ENCODE results near the gene ELP4.

ELP4 gene

GRCh38 chr11:31802990-31803812 is 293.6 kb downstream of the ELP4 start:
- no peak for DNase-seq

DNA sequence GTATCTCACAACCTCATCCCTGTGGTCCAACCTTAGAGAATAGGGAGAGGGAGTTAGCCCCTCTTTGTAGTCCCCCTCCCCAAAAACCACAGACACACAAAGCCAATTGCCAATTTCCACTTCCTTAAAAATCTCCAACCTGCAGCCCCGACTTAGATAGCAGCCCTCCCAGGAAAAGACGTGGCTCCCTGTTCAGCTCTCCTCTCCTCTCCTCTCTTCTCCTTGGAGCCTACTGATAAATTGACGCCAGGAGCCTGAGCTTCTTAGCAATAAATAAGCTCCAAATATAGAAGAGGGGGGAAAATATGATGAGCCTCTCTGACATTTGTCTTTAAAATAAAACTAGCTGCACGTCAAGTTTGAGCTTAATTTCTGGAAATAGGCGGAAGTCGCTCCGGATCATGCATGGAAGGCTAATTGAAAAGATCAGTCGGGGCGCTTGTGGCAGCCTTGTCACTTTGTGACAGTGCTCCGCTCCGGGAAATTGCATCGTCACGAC is 294.3 kb downstream of the ELP4 start:
- no peak for DNase-seq

GRCh38 chr11:31804312-31805036 is 294.9 kb downstream of the ELP4 start:
- no peak for DNase-seq

- DNase-seq: no peak
Observed at GRCh38 chr11:31805037-31805628, 295.6 kb downstream of the ELP4 start.

DNA sequence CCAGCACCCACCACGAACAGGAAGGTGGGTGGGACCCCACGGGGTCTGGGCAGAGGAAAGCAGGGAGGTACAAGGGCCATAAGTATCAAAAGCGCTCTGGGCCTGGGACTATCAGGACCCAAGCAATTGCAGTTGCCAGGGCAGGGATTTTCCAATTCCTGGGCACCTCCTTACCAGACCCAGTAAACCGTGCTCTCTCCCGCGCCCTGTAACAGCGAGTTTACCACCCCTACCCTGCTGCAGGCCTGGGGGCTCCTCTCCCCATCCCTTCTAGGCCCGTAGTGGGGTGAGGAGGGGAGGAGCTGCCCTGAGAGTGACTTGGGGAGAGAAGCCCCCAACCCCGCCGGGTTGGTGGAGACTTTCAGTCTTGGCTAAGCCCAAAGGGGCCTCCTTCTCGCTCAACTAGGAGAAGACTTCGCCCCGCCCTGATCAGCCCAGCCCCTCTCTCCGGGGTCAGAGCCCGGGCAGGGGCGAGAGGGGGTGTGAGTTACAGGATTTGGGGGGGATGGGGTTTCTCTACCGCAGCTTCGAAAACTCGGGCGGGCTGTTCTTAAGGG is 296.1 kb downstream of the ELP4 start:
- DNase-seq: no peak

- no peak for DNase-seq
Observed at GRCh38 chr11:31806186-31806927, 296.8 kb downstream of the ELP4 start.

DNA sequence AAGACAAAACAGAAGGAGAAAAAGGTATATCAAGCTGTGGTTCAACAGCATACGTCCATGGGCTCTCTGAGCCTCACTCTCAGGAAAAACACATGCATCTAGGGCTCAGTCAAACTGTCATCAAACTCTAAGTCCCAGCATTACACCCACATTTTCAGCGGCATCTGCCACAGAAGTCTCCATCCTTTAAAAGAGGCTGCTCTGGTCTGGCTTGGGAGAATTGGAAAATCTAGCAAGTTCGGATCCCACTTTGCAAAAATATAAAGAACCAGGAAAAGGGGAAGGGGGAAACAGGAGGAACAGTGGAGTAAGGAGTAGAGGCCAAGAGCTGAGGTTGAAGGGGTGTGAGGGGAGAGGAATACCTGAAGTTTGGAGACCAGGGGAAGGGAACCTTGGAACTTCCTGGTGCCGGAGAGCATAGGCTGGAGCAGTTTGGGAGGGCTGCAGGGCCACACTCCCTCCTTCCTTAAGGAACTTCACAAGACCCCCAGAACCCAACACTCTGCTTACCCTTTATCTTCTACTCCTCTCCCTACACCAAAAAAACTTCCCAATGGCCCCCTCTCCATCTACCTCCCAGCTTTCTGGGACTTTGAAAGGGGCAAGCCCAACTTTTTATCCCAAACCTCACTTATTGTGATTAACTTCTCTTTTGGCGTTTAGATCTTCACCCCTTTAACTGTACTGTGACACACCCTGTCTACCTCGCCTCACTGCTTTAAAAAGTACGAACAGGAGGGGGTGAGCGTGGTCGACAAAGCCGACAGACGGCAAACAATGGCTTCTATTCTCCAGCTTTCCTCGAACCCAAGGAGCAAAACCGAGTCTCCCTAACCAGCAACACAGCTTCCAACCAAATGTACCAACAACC is 297.6 kb downstream of the ELP4 start:
- DNase-seq: no peak

GRCh38 chr11:31807799-31808667 is 298.5 kb downstream of the ELP4 start:
- DNase-seq: no peak

GRCh38 chr11:31808721-31809540 is 299.4 kb downstream of the ELP4 start:
- DNase-seq: no peak

DNA sequence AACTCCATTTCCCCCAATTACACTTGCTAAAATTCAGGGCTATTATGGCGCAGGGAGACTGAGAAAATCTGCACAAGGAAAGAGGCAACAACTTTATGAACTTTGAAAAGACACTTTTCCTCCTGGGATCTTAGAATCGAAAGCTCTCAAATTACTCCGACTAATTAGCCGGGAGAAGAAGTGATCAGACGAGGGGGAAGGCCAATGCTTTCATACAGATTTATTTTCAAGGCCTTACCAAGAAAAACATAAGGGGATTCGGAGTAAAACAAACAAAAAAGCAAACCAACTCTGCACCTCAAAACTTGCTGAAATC is 299.9 kb downstream of the ELP4 start:
- DNase-seq: no peak

GRCh38 chr11:31809857-31810778 is 300.6 kb downstream of the ELP4 start:
- DNase-seq: no peak

DNA sequence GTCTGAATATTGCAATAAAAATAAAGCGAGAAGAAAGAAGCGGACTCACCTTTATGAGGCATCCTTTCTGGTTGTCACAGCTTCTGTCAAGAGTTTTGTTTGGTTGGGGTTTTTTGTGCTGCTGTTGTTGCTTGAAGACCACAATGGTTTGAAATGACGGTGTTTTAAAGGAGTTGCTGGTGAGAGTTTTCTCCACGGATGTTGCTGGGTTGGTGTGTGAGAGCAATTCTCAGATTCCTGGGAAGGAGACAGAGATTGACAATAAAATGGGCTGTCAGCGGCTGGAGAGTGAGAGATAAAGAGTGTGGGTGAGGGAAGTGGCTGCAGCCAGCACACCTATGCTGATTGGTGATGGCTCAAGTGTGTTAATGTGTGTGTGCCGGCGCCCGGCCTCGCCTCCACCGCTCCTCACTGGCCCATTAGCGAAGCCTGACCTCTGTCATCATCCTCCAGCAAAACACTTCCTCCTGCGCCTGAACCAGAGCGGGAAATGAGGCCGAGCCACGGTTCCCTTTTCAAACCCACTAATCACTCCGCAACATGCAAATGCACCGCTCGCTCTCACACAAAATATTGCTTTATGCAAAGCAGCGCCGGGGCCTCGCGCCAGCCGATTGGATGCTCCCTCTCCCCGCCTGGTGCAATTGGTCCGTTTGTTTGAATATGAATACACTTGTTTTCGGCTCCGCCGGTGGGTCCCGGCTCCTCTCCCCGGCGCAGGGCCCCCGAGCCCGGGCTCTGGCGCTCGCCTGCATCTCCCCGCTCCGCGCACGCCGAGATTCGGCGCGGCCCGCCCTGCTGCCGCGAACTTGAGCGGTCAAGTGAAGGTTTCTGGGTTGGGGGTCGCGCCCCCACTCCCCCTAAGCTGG is 301.4 kb downstream of the ELP4 start, which contains the start of gene PAX6:
TSS of gene PAX6 (minus strand) at position 544 of the 869 bp plus-strand sequence. CDS start 4,911 bp downstream, outside the sequence.
- peak; percentile 54 for DNase-seq

DNA sequence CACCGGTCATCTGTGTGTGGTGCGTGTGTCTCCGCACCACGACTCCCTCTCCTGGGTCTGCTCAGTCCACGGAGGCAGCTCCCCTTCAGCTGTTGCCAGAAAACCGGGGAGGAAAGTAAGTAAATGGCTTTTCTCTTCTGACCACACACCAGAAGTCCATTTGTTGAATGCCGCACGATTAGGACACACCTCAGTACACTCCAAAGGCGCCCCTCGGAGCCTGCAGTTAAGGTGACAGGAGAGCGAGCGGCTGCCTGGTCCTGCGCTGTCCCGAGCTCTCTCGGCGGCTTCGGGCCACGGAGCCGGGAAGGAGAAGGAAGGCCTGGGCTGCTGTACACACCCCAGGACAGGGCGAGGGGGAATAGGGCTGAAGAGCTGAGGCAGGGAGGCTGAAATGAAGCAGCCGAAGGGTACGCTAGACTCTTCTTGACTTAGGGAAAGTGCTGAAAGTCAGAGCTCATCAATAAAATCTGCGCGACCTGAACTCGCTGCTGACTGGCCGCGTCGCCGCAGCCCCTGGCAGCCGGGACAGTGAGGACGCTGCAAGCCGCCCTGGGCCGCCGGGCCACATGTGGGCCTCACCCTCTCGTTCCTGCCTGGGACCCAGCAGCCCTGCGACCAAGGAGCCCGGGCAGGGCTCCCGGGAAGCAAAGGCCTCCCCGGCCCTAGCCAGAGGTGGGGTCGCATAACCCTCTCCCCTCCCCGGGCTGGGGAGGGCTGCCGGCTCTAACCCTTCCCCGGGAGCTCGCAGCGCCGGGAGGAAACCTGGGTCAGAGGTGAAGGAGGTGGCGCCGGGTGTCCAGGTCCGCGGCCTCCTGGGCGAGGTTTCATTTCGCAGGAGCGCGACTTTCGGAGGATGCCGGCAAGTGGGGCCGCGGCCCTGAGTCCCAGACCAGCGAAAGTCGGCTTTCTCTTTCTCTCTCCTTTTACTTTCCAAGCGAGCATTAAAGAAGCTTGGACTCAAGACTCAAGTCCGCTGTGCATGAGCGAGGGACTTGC is 303.1 kb downstream of the ELP4 start:
- no peak for DNase-seq

DNA sequence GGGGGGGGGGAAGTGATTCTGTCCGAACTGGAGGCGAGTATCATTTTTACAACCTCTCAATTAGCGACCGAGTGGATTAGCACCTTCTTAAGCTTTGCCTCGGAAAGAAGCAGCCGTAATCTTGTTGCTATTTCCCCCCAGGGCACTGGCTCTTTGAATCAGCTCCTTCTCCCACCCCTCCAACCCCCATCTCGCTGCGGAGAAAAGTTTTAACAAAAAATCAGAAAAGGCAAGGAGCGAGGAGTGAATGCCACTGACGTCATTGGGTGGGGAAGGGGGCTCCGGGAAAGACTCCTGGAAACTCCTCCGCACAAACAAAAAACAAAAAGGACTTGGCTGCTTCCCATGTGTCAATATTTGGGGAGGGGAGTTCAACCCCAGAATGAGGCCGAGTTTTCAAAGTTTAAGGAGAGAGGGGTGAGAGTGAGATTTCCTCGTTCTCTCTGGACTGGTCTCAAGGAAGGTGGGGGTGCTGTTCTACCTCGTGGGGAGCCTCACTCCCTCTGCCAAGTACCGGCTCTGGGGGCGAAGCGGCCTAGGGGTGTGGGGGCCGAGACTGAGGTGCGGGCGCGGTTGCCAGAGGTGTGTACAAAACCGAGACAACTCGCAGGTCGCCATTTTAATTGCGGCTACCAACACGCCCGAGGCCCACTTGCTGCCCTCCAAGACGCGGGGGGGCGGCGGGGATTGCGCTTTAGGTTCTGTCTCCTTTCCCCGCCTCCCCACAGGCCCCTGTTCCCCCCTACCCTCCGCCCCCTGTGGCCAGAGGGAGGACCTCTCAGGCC is 304.0 kb downstream of the ELP4 start:
- DNase-seq: no peak

- no peak for DNase-seq
Observed at GRCh38 chr11:31814176-31814868, 304.8 kb downstream of the ELP4 start.

All from CD4-positive, alpha-beta T cell treated with Interleukin-17A for 1 hour (primary cell).